Keratinocyte (primary cell): Measurements from ENCODE around the gene MCOLN3. TPM values are rescaled to one million over a fixed set of nuclear protein-coding genes. Genes with fewer than 3 reads are reported as not detected.

ENCODE experiments used
- DNase-seq: peaks from one replicate; pipeline ENCODE4 v3.0.0-alpha.2; 2011; ENCODE audit warnings: low read depth, missing footprints, low spot score
- FAIRE-seq: peaks from 2 replicates; lab custom pipeline; 2011; peaks lifted over from hg19 to GRCh38; lab: Jason Lieb, UNC
- H2AFZ ChIP-seq: 2 replicates; pipeline ENCODE4 v1.6.0; 2012; ENCODE audit warnings: low read length, control low read depth, inconsistent platforms; ENCODE audit not compliant: control insufficient read depth
- H3K27ac ChIP-seq: 2 replicates; pipeline ENCODE4 v1.5.1; 2011; ENCODE audit warnings: low read length; ENCODE audit not compliant: control insufficient read depth, insufficient read depth
- H3K27me3 ChIP-seq: 3 replicates; pipeline ENCODE4 v1.6.0; 2011; ENCODE audit warnings: low read length; ENCODE audit not compliant: control insufficient read depth, insufficient read depth; ENCODE audit errors: extremely low read depth
- H3K36me3 ChIP-seq, 2 experiments: 2 replicates in 1 of 2; 3 replicates in 1 of 2; pipeline ENCODE4 v1.5.1; 2011; ENCODE audit warnings: low read length in 2 of 2, mild to moderate bottlenecking in 1 of 2; ENCODE audit not compliant: control insufficient read depth in 2 of 2, insufficient read depth in 2 of 2; ENCODE audit errors: extremely low read depth in 1 of 2
- H3K4me1 ChIP-seq: 3 replicates; pipeline ENCODE4 v1.5.1; 2011; ENCODE audit warnings: low read length; ENCODE audit not compliant: control insufficient read depth, insufficient read depth; ENCODE audit errors: extremely low read depth
- H3K4me2 ChIP-seq: 3 replicates; pipeline ENCODE4 v1.6.0; 2011; ENCODE audit warnings: low read depth, low read length; ENCODE audit not compliant: control insufficient read depth, insufficient read depth; ENCODE audit errors: extremely low read depth
- H3K4me3 ChIP-seq, 3 experiments: fragments of 200-600 bp in 1 of 3; sonication (generic) in 1 of 3; 2 replicates in 2 of 3; 3 replicates in 1 of 3; pipeline ENCODE4 v1.5.1; 2011 to 2016; ENCODE audit warnings: low read length in 3 of 3, mild to moderate bottlenecking in 3 of 3, control low read depth in 2 of 3, inconsistent platforms in 1 of 3, low read depth in 1 of 3, mixed read lengths in 1 of 3, mixed run types in 1 of 3, moderate library complexity in 1 of 3; ENCODE audit not compliant: control insufficient read depth in 2 of 3, insufficient read depth in 2 of 3; ENCODE audit errors: extremely low read depth in 1 of 3
- H3K79me2 ChIP-seq: 2 replicates; pipeline ENCODE4 v1.6.0; 2012; ENCODE audit warnings: low read length; ENCODE audit not compliant: control insufficient read depth, insufficient read depth
- H3K9ac ChIP-seq: 3 replicates; pipeline ENCODE4 v1.6.0; 2011; ENCODE audit warnings: low read length; ENCODE audit not compliant: control insufficient read depth, insufficient read depth; ENCODE audit errors: extremely low read depth
- H3K9me1 ChIP-seq: 3 replicates; pipeline ENCODE4 v1.6.0; 2011; ENCODE audit warnings: low read length; ENCODE audit not compliant: control insufficient read depth, insufficient read depth; ENCODE audit errors: extremely low read depth
- H3K9me3 ChIP-seq: 2 replicates; pipeline ENCODE4 v1.5.1; 2012; ENCODE audit warnings: low read depth, low read length; ENCODE audit not compliant: control insufficient read depth
- H4K20me1 ChIP-seq: 3 replicates; pipeline ENCODE4 v1.6.0; 2011; ENCODE audit warnings: low read length; ENCODE audit not compliant: control insufficient read depth, insufficient read depth; ENCODE audit errors: extremely low read depth
- CTCF ChIP-seq, 3 experiments: IDR thresholded peaks in 1 of 3; conservative IDR thresholded peaks in 1 of 3; optimal IDR thresholded peaks in 1 of 3; 2 replicates in 2 of 3; 3 replicates in 1 of 3; pipeline versions ENCODE3 to v1.5.1; 2011; ENCODE audit warnings: low read length in 3 of 3, mild to moderate bottlenecking in 3 of 3, moderate library complexity in 2 of 3, control low read depth in 1 of 3, inconsistent platforms in 1 of 3; ENCODE audit not compliant: insufficient read depth in 2 of 3; ENCODE audit errors: extremely low read depth in 1 of 3
- EZH2 ChIP-seq: IDR thresholded peaks from one replicate; pipeline ENCODE4 v1.6.1; 2012; ENCODE audit warnings: inconsistent platforms, mild to moderate bottlenecking, low read length, moderate library complexity
- dilution Hi-C: fragments of 300-500 bp; cut with MboI; formaldehyde crosslinking; loops from one replicate; pipeline ENCODE4 v1.7.0; 2020; ENCODE audit warnings: low sequenced_read_pairs; ENCODE audit not compliant: extremely low pct_ligation_motif_present
- polyA plus RNA-seq, 5 experiments: library from polyadenylated mRNA; depleted of rRNA in 3 of 5; stranded (reverse) in 3 of 5; stranded (forward) in 1 of 5; unstranded in 1 of 5; fragments of >200 nt; gene quantifications; 1 replicate in 1 of 5; 2 replicates in 3 of 5; 3 replicates in 1 of 5; pipeline versions ENCODE4 v1.2.1 to v1.2.3, GENCODE V29; 2011 to 2012; ENCODE audit warnings: missing spikeins in 2 of 5, low read depth in 1 of 5, low replicate concordance in 1 of 5

Gene MCOLN3
- polyA plus RNA-seq, 1 donor (not counting 4 experiments of a cell fraction or from before 2014, with no cell fraction given): 15.4 TPM

- no peak overlapping the region for H3K27ac ChIP-seq
- H3K79me2 ChIP-seq: no peaks in the 10 kb centered on the region
- no peak overlapping the region for H2AFZ ChIP-seq
- no peak overlapping the region for H3K4me3 ChIP-seq
- no peak overlapping the region for H3K4me2 ChIP-seq
- no peaks in the 10 kb centered on the region for H3K27me3 ChIP-seq
- no peak for TF ChIP-seq CTCF (optimal IDR thresholded peaks at IDR 0.05 in 1 of 3, IDR thresholded peaks at IDR 0.05 in 1 of 3, conservative IDR thresholded peaks at IDR 0.05 in 1 of 3; ENCODE audit: extremely low read depth in 1 of 3, insufficient read depth in 2 of 3, low read length in 3 of 3)
- TF ChIP-seq EZH2: no peak
- H3K36me3 ChIP-seq: no peaks in the 10 kb centered on the region
- H4K20me1 ChIP-seq: no peaks in the 10 kb centered on the region
- H3K9me1 ChIP-seq: no peaks in the 10 kb centered on the region
- DNase-seq (no peak), FAIRE-seq (no peak)
- H3K9me3 ChIP-seq: no peaks in the 10 kb centered on the region
- no peak overlapping the region for H3K9ac ChIP-seq
- dilution Hi-C loops: no loop called here
- no peaks in the 10 kb centered on the region for H3K4me1 ChIP-seq
Observed at GRCh38 chr1:85054664-85055063, 6.4 kb upstream of the MCOLN3 start.

- FAIRE-seq: no peak
- dilution Hi-C loops: no loop called here
Observed at GRCh38 chr1:85049735-85050166, 1.5 kb upstream of the MCOLN3 start.

More at GRCh38 chr1:85049735-85050166, 1.5 kb upstream of the MCOLN3 start:
- Histone ChIP-seq H3K4me3 (no peak overlapping the region), H3K27me3 (peaks cover 8% of the 10 kb centered on the region), H3K4me2 (no peak overlapping the region), H3K9me1 (no peaks in the 10 kb centered on the region), H3K79me2 (no peaks in the 10 kb centered on the region), H3K36me3 (no peaks in the 10 kb centered on the region), H4K20me1 (no peaks in the 10 kb centered on the region), H2AFZ (no peak overlapping the region), H3K4me1 (no peaks in the 10 kb centered on the region), H3K9ac (no peak overlapping the region), H3K9me3 (no peaks in the 10 kb centered on the region), H3K27ac (no peak overlapping the region)
- TF ChIP-seq CTCF (optimal IDR thresholded peaks at IDR 0.05 in 1 of 3, IDR thresholded peaks at IDR 0.05 in 1 of 3, conservative IDR thresholded peaks at IDR 0.05 in 1 of 3; ENCODE audit: extremely low read depth in 1 of 3, insufficient read depth in 2 of 3, low read length in 3 of 3): no peak
- no peak for TF ChIP-seq EZH2
- DNase-seq: no peak
